GM23338 (cell line): ENCODE data around the gene NOD1.

Experiments used
- CREB1 ChIP-seq: fragments of 250-450 bp; sonication (Bioruptor Pico); IDR thresholded peaks from 2 replicates; pipeline ENCODE4 v1.5.0; 2020; ENCODE audit warnings: low read depth, mild to moderate bottlenecking, moderate library complexity
- CTCF ChIP-seq, 2 experiments: fragments of 200-600 bp in 1 of 2; sonication (generic) in 1 of 2; conservative IDR thresholded peaks; 2 replicates each; pipeline versions ENCODE4 v1.5.1 to v1.6.1; 2016 to 2017; ENCODE audit warnings: antibody characterized with exemption in 2 of 2, low read depth in 2 of 2, mild to moderate bottlenecking in 2 of 2, moderate library complexity in 1 of 2
- EZH2 ChIP-seq: fragments of 200-600 bp; sonication (generic); IDR thresholded peaks from one replicate; pipeline ENCODE4 v1.8.0; 2017; ENCODE audit warnings: antibody characterized with exemption, mild to moderate bottlenecking, low read depth; ENCODE audit not compliant: unreplicated experiment
- EZH2phosphoT487 ChIP-seq: fragments of 200-600 bp; sonication (generic); IDR thresholded peaks from one replicate; pipeline ENCODE4 v1.8.1; 2018; ENCODE audit warnings: antibody characterized with exemption; ENCODE audit not compliant: unreplicated experiment
- JUNB ChIP-seq: IDR thresholded peaks from one replicate; pipeline ENCODE4 v1.6.1; 2016; ENCODE audit warnings: antibody characterized with exemption; ENCODE audit not compliant: unreplicated experiment
- NANOG ChIP-seq: IDR thresholded peaks from 2 replicates; pipeline ENCODE4 v1.6.1; 2016; ENCODE audit warnings: antibody characterized with exemption, borderline replicate concordance
- POLR2AphosphoS5 ChIP-seq: IDR thresholded peaks from 2 replicates; pipeline ENCODE4 v1.6.1; 2016; ENCODE audit warnings: antibody characterized with exemption, low read depth
- TF ChIP-seq, protein P1 (sequence below): IDR thresholded peaks from one replicate; pipeline ENCODE4 v1.6.1; 2018; ENCODE audit warnings: antibody characterized with exemption; ENCODE audit not compliant: unreplicated experiment

DNA sequence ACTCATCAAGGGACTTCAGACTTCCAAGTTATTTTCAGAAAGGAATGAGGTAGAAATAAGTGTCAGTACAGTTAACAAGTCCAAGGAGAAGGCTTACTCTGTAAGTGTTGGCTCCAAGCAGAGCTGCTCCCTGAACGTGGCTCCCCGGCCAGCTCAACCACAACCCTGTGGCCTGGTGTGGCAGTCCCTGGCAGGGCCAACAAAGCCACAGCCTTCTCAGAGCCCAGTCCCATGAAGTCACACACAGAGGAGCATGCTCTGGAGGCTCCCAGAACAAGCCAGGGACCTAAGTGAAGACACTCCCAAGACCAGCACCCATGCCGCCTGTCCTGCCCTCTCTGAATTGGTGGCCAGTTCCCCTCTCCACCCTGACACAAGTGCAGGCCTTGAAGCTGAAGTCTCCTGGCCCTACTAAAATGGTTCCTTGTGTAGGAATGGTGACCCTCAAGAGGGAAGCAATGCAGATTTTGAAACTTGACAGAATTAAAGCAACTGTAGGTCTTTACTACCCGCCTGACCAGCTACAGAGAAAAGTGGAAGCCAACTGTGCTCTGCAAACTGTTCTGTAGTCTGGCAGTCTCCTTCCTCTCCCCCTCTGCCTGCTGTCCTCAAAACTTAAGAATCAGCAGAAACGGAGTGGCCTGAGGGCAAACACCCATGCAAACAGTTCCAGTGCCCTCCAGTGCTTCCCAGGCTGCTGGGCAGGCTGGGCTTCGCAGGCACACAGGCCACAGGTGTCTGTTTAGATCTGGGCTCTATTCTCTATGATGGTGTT lies 51.1 kb downstream of the NOD1 start:
- TF ChIP-seq CREB1: no peak
- no peak for TF ChIP-seq EZH2
- TF ChIP-seq CTCF (conservative IDR thresholded peaks at IDR 0.05; ENCODE audit: low read depth in 2 of 2): no peak
- TF ChIP-seq EZH2phosphoT487: no peak
- TF ChIP-seq POLR2AphosphoS5: no peak
- no peak for TF ChIP-seq NANOG
- TF ChIP-seq, protein P1, sequence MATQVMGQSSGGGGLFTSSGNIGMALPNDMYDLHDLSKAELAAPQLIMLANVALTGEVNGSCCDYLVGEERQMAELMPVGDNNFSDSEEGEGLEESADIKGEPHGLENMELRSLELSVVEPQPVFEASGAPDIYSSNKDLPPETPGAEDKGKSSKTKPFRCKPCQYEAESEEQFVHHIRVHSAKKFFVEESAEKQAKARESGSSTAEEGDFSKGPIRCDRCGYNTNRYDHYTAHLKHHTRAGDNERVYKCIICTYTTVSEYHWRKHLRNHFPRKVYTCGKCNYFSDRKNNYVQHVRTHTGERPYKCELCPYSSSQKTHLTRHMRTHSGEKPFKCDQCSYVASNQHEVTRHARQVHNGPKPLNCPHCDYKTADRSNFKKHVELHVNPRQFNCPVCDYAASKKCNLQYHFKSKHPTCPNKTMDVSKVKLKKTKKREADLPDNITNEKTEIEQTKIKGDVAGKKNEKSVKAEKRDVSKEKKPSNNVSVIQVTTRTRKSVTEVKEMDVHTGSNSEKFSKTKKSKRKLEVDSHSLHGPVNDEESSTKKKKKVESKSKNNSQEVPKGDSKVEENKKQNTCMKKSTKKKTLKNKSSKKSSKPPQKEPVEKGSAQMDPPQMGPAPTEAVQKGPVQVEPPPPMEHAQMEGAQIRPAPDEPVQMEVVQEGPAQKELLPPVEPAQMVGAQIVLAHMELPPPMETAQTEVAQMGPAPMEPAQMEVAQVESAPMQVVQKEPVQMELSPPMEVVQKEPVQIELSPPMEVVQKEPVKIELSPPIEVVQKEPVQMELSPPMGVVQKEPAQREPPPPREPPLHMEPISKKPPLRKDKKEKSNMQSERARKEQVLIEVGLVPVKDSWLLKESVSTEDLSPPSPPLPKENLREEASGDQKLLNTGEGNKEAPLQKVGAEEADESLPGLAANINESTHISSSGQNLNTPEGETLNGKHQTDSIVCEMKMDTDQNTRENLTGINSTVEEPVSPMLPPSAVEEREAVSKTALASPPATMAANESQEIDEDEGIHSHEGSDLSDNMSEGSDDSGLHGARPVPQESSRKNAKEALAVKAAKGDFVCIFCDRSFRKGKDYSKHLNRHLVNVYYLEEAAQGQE: no peak
- no peak for TF ChIP-seq JUNB
